ENCODE results near the gene CHDH.

Gene CHDH

DNA sequence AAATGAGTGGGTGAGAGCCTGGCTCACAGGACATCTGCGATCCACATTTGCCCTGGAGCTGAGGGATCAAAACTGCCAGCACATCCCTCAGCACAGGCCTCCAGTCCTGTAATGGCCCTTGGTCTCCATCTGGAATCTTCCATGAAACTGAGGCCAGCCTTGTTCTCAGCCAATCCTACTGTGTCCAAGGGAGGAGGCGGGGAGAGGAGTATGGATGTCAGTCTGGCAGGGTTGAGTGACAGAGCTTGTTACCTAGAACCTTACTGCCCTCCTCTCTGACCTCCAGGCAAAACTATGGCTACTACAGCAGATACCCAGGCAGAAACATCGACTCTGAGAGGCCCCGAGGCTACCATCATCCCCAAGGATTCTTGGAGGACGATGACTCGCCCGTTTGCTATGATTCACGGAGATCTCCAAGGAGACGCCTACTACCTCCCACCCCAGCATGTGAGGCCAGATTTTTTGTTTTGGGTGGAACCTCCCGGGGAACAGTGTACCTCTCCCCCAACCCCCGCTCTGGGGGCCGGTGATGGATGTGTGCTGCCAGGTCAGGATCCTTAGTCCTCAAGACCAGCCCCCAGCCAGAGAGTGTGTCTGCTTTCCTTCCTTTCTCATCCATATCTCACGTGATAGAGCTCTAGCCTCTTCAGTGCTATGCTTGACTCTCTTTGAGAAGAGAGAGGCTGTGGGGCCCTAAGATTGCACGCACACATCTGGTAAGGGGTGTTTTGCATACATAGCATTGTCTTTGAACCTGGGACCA lies 41.3 kb downstream of the CHDH start:
- TF ChIP-seq POLR2A (IDR thresholded peaks at IDR 0.05; ENCODE audit: low read length): no peak

DNA sequence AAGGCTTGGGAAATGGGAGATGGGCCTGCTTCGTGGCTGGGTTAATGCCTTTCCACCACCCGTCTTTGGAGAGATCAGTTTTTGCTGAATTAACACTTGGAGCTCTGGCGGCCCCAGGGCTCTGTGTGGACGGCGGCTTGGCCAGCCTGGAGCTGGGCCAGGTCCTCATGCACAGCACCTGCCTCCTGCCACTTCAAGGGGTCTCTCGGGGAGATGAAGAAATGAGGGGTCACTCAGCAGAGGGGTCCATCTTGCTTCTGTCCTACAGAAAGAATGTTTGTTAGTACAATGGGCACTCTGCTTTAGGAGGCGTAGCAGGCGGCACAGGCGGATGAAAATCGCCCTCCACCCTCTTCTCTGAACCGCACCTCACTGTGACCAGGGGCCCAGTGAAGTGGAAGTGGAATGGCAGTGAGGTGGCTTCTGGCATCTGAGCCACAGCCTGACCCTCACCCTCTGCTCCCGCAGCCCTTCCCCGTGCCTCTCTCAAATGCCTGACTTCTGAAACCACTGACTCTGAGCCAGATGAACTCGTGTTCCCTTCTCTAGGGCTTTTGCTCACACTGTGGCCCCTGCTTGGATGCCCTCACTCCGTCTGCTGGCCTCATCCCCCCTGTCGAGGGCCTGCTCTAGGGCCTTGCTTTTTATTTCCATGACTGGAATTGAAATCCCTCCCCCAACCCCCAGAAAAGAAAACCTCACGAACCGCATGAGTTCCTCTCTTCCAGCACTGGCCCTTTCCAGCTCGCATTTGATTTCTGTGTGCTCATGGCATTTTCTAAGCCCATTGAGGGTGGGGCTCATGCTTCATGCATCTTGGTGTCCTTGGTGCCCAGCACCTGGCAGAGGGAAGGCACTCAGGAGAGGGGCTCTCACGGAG lies 42.2 kb downstream of the CHDH start:
- DNase-seq: no peak
- no peak for TF ChIP-seq POLR2A (IDR thresholded peaks at IDR 0.05; ENCODE audit: low read length)
- TF ChIP-seq GATA1 (IDR thresholded peaks at IDR 0.05; ENCODE audit: low read depth, low read length): no peak

More for the DNA sequence above, 41.3 kb downstream of the CHDH start:
- DNase-seq: no peak

DNA sequence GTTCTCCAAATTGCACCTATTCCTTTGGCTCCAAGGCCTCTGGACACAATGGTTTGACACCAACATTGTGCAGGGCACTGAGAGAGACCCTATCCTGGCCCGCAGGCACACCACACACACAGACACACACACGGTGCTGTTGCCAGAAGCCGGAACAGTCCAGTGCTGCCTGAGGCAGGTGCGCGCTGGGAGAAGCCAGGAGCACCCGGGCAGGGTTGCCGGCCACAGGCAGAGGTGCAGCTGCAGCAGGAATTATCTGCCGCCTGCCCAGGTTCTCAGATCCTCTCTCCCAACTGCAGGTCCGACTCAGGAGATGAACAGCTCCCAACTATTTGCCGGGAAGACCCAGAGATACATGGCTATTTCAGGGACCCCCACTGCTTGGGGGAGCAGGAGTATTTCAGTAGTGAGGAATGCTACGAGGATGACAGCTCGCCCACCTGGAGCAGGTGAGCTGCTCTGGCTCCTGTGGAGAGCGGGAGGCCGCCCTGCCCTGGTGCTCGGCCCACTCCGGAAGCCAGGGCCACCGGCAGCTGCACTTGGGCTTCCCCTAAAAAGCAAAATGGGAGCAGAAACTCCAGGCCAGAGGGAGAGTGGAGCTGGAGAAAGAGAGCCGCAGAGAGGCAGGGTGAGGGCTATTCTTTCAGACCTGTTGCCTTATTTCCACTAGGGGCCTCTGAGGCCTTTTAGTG lies 42.9 kb downstream of the CHDH start:
- TF ChIP-seq GATA1 (IDR thresholded peaks at IDR 0.05; ENCODE audit: low read depth, low read length): no peak
- TF ChIP-seq POLR2A (IDR thresholded peaks at IDR 0.05; ENCODE audit: low read length): no peak
- no peak for DNase-seq

DNA sequence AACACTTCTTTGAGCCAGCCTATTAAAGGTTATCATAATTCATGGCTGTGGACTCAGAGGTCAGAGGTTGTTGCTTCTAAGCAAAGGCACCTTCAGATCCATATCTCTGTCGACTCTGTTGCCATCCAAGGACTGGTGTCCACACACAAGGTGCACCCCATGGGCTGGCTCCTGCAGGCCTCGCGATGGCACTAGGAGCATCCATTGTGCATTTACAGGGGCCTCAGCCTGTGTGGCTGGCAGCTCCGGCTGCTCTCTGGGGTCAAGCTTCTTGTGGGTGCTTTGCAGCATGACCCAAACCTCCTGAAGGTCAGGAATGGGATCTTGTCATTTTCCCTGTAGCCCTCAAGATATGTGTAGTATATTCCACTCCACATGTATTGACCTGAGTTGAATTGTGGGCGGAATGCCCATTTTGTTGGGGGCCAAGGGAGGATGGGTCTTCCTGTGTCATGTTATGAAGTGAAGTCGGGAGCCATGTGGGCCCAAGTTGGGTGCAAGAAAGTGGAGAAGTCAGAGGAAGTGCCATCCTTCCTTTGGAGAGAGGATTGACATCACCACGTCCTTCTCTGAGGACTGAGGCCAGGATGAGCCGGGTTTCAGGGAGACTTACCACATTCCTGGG lies 43.9 kb downstream of the CHDH start:
- no peak for DNase-seq
- TF ChIP-seq GATA1 (IDR thresholded peaks at IDR 0.05; ENCODE audit: low read depth, low read length) (no peak), POLR2A (IDR thresholded peaks at IDR 0.05; ENCODE audit: low read length) (no peak)

DNA sequence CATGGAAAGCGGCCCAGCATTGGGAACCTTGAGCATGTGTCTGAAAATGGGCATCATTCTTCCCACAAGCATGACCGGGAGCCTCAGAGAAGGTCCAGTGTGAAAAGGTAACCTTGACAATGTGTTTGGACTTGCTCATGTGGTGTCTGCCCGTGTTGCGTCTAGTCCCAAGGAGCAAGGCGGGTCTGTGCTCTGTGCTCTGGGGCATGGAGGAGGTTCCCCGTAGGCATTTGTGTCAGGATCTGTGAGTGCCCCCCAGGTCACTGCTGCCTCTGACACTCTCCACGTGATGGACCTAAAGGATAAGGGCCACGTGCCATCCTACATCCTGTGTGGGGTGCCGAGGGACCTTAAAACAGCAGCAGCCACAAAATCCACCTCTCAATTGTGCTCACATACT lies 44.9 kb downstream of the CHDH start:
- no peak for DNase-seq
- TF ChIP-seq GATA1 (IDR thresholded peaks at IDR 0.05; ENCODE audit: low read depth, low read length): no peak
- no peak for TF ChIP-seq POLR2A (IDR thresholded peaks at IDR 0.05; ENCODE audit: low read length)

DNA sequence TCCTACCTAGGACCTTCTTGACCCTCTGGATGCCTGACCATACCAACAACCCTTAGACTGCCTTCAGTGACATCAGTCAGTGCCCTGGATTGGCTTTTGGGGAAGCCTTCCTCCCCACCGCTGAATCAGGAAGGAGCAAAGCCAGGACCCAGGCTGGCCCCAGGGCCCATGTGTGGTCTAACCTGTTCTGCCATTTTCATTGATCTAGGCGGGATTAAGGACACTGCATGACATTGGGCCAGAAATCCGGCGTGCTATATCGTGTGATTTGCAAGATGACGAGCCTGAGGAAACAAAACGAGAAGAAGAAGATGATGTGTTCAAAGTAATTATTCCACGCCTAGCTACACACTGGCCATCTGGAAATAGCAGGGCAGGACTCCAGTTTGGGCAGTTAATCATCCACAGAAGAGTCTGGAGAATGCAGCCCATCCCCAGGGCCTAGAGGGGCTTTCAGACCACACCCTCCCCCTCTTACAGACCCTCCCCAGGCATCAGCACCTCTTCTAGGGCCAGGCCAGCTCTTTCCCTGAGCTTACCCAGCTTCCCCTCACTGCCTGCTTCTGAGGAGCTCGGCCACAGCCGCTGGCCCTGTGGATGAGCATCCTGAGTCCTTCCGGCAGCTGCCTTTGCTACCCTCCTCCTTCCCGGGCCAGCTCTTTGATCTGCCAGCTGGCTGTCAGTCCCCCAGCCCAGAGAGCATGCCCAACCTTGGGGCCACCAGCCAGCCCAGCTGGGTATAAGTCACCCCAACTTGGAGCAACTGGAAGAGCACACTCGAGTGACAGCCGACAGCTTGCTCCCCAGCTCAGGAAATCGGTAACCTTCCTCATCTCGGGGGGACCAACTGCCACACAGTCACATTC lies 45.9 kb downstream of the CHDH start:
- DNase-seq: no peak
- TF ChIP-seq POLR2A (IDR thresholded peaks at IDR 0.05; ENCODE audit: low read length) (no peak), GATA1 (IDR thresholded peaks at IDR 0.05; ENCODE audit: low read depth, low read length) (no peak)

DNA sequence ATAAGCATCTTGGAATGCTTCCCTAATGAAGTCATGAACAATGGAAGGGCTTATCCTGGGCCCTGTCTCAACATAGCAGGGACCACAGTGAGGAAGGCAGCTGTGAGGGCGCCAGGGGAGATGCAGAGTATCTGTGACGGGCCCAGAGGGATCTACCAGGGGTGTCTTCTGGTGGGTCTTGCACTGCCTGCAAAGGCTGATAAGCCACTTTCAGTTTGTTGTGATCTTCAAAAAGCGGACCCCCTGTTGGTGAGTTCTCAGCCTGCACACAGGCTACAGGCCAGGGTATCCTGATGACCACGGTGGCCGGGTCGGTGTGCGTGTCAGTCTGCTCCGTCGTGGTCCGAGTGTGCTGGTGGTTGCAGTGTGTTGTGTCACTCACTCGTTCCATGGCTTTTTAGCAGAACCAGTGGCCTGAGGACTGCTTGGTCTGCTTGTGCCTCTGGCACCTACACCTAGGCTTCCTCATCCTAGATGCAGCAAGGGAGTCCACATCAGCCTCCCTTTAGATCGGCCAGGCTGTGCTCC lies 46.8 kb downstream of the CHDH start:
- DNase-seq: no peak
- no peak for TF ChIP-seq POLR2A (IDR thresholded peaks at IDR 0.05; ENCODE audit: low read length)
- TF ChIP-seq GATA1 (IDR thresholded peaks at IDR 0.05; ENCODE audit: low read depth, low read length): no peak

DNA sequence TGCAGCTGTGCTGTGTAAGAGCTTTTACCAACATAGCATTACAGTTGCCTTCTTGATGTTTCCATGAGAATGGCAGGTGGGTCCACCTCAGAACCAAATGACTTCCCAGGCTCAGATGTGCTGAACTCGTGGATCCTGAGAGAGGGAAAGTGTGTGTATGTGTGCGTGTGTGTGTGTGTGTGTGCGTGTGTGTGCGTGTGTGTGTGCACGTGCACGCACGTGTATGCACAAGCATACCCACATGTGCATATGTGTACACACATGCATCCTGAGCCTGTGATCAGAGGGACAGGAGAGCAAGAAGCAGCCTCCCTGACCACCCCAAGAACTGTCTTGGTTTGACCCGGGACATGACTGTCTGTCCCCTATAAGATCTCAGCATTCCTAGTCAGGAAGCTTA lies 48.1 kb downstream of the CHDH start:
- TF ChIP-seq GATA1 (IDR thresholded peaks at IDR 0.05; ENCODE audit: low read depth, low read length): no peak
- no peak for TF ChIP-seq POLR2A (IDR thresholded peaks at IDR 0.05; ENCODE audit: low read length)
- DNase-seq: no peak

DNA sequence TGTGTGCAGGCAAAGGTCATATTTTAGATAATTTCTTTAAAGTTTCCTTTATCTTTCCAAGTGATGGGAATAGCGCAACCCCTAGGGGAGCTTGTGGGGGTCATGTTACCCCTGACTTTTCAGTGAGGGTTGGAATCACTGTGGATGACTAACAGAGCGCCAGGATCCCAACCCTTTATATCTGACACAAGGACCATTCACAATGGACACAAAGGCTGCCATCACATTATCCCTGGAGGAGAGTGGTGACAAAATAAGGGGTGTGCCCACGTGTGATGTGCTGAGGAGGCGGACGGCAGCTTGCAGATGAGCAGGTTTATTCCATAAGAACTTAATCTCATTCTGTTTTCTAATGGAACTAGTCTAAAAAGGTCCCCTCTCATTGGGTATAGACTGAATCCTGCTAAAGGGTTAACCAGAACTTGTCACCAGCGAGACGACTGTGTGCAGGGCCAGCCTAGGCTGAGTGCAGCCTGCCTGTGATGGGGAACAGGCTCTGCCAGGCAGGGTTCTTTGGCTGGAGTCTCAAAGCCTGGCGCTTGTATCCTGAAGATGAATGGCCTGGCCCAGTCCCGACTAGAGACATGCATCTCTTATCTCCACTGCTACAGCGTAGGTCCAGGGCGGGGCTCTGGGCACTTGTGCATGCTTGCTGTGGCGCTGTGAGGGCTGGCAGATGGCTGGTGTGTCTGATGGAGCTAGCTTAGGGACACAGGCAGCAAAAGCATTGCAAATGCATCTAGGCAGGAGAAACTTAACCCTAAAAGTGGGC lies 50.2 kb downstream of the CHDH start:
- no peak for TF ChIP-seq GATA1 (IDR thresholded peaks at IDR 0.05; ENCODE audit: low read depth, low read length)
- no peak for TF ChIP-seq POLR2A (IDR thresholded peaks at IDR 0.05; ENCODE audit: low read length)
- peak; percentile 54 to 73 for DNase-seq

DNA sequence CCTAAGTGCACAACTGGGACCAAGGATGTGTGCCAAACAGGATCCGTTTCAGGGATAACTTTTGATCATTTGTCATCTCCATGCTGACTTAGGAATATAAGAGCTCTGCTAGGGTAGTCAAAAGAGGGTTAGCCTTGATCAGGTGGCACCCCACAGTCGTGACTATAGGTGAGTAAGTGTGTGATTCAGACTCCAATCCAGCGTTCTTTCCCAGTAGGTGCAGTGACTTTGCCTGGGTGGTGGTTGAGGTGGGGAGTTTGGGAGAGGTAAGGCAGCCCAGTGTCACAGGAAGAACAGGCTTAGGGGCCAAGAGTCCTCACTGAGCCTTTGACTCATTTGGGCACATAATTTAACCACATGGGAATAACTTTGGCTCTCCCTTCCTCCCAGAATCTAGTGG lies 51.0 kb downstream of the CHDH start:
- no peak for DNase-seq

DNA sequence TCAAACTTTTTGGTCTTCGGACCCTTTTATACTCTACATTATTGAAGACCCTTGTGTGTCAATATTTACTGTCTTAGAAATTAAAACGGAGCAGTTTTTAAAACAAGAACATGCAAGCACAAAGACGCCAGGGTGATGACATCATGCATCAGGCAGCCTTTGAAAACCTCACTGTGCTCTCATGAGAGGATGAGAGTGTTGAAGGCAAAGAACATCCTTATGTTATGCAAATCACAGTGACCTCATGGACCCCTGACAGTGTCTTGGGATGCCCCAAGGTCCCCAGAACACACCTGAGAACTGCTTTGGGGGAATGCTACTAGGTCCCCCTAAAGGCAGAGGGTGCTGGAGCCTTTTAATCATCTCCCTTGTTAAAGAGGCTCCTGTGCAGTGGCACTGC lies 51.6 kb downstream of the CHDH start:
- DNase-seq: no peak
- TF ChIP-seq POLR2A (IDR thresholded peaks at IDR 0.05; ENCODE audit: low read length) (no peak), GATA1 (IDR thresholded peaks at IDR 0.05; ENCODE audit: low read depth, low read length) (no peak)

More for the DNA sequence above, 51.0 kb downstream of the CHDH start:
- TF ChIP-seq POLR2A (IDR thresholded peaks at IDR 0.05; ENCODE audit: low read length) (no peak), GATA1 (IDR thresholded peaks at IDR 0.05; ENCODE audit: low read depth, low read length) (no peak)

DNA sequence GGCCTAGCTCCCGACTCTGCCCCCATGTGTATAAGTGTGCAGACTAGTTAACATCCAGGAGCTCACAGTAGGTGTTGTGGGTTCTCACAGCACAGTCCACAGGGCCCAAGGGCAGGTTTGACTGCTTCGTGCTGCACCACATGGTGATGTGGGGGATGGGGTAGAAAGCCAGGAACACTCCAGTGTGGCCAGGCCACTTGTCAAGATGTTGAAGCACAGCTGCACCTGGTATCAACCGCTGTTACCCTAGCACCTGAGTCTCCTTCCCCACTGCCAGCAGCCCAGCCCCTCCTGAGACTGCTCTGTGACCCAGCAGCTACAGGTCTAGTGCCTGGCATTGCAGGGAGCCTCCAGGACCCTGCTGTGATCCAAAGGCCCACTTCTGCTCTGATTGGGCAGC lies 53.4 kb downstream of the CHDH start:
- no peak for DNase-seq
- TF ChIP-seq POLR2A (IDR thresholded peaks at IDR 0.05; ENCODE audit: low read length) (no peak), GATA1 (IDR thresholded peaks at IDR 0.05; ENCODE audit: low read depth, low read length) (no peak)
